ENCODE measurements around the gene SYNE4. TPM values are rescaled to one million over a fixed set of nuclear protein-coding genes. Genes with fewer than 3 reads are reported as not detected.

The SYNE4 gene, protein sequence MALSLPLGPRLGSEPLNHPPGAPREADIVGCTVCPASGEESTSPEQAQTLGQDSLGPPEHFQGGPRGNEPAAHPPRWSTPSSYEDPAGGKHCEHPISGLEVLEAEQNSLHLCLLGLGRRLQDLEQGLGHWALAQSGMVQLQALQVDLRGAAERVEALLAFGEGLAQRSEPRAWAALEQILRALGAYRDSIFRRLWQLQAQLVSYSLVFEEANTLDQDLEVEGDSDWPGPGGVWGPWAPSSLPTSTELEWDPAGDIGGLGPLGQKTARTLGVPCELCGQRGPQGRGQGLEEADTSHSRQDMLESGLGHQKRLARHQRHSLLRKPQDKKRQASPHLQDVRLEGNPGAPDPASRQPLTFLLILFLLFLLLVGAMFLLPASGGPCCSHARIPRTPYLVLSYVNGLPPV
- total RNA-seq (2012; rRNA removed) (not detected in 2 replicates), polyA plus RNA-seq (2012; rRNA removed) (0.27 and 0.34 TPM in 2 replicates), Bru-seq, nascent RNA (percentile 29 among the genes with signal in this experiment), BruChase-seq, experiment 1, labeled RNA remaining after a 6-hour chase (percentile 31 among the genes with signal in this experiment), BruChase-seq, experiment 2, labeled RNA remaining after a 2-hour chase (percentile 21 among the genes with signal in this experiment)
- 0.09 and 0.19 TPM in 2 replicates for polyA plus RNA-seq (2012; cell fraction: cytosol; rRNA removed)
- 3.7 and 5.4 TPM in 2 replicates for polyA plus RNA-seq (2012; cell fraction: nucleus; rRNA removed; ENCODE audit: low replicate concordance)
- long read RNA-seq = 0 reads

DNA sequence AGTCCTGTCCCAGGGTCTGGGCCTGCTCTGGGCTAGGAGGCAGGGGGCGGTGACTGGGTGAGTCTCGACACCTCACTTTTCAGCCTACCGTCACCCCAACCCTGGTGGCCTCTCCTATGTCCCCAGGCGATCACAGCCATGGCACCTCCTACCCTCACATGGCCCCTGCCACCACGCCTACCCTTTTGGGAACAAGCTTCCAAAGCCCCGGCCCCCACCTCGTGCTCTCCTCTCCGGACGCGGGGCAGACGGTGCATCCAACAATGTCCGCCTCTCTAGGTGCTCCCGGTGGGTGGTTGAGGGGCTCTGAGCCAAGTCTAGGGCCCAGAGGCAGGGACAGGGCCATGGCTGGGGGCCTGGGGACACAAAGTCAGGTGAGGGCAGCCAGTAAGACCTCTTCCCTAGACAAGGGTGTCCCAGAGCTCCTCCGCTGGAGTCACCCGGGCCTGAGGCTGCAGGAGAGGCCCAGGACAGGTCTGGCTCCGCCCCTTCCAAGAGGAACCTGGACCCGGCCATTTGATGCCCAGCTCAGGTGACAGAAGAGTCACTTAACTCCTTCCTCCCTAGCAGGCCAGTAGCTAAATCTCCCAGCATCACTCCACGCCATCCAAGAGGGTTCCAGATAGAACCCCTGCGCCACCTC is at the start of gene SYNE4:
TSS of gene SYNE4 (minus strand) at position 478 of the 643 bp plus-strand sequence. CDS start at position 346, 132 bp downstream.
- H3K18ac ChIP-seq (ENCODE audit: low read depth, low read length) = no peak within 1 kb of the TSS
- H3K4ac ChIP-seq (ENCODE audit: low read depth, low read length) = no peak within 1 kb of the TSS
- no peak within 1 kb of the TSS for H3K56ac ChIP-seq (ENCODE audit: extremely low read depth, insufficient read depth, low read length)
- H3K14ac ChIP-seq (replicated peaks; ENCODE audit: low read depth, low read length) = no peak within 1 kb of the TSS
- H3K9me3 ChIP-seq (ENCODE audit: control insufficient read depth, insufficient read depth, low read length) = no peaks in the 10 kb centered on the region
- peak within 1 kb of the TSS; percentile 39; the same call in 1 of the 2 replicates for H3K9ac ChIP-seq (ENCODE audit: low read depth, low read length)
- peak within 1 kb of the TSS; percentile 61 for H3K4me2 ChIP-seq (ENCODE audit: low read depth, low read length)
- no peak within 1 kb of the TSS; the same call in 1 of the 2 replicates for H3K27ac ChIP-seq (ENCODE audit: insufficient read depth, low read length)
- no peak within 1 kb of the TSS for H2BK15ac ChIP-seq (ENCODE audit: low read depth, low read length)
- H4K91ac ChIP-seq (ENCODE audit: insufficient read depth, low read depth, low read length) = no peak within 1 kb of the TSS
- no peaks in the 10 kb centered on the region; the same call in none of the 2 replicates for H3K36me3 ChIP-seq (ENCODE audit: control insufficient read depth, insufficient read depth, low read length)
- peak within 1 kb of the TSS in 1 of 2 experiments; percentile 82; a peak in 1 of 4 replicates for H4K8ac ChIP-seq (ENCODE audit: low read depth in 2 of 2, low read length in 2 of 2)
- ChIA-PET POLR2A (ENCODE audit: unreplicated experiment) (interaction anchor here (0.6 to 1.0 kb wide), 2 partner anchors 11 to 410 kb away, joined by 3 to 4 read pairs; no protein-coding TSS in a partner anchor), CTCF (no interaction called here)
- BruUV-seq (replicated peaks) = no TSS peak
- ATAC-seq (ENCODE audit: low read depth) (no peak), DNase-seq (no peak)
- H3K79me1 ChIP-seq (ENCODE audit: low read depth in 1 of 2, low read length in 2 of 2) = peaks cover 5 to 9% of the 10 kb centered on the region in 2 experiments; a peak in 3 of 4 replicates
- intact Hi-C loops (cut with micrococcal nuclease) = no loop called here
- TF ChIP-seq, protein P1, sequence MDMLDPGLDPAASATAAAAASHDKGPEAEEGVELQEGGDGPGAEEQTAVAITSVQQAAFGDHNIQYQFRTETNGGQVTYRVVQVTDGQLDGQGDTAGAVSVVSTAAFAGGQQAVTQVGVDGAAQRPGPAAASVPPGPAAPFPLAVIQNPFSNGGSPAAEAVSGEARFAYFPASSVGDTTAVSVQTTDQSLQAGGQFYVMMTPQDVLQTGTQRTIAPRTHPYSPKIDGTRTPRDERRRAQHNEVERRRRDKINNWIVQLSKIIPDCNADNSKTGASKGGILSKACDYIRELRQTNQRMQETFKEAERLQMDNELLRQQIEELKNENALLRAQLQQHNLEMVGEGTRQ (IDR thresholded peaks at IDR 0.05; ENCODE audit: low read depth, low read length) = no peak
- TF ChIP-seq, protein P2, sequence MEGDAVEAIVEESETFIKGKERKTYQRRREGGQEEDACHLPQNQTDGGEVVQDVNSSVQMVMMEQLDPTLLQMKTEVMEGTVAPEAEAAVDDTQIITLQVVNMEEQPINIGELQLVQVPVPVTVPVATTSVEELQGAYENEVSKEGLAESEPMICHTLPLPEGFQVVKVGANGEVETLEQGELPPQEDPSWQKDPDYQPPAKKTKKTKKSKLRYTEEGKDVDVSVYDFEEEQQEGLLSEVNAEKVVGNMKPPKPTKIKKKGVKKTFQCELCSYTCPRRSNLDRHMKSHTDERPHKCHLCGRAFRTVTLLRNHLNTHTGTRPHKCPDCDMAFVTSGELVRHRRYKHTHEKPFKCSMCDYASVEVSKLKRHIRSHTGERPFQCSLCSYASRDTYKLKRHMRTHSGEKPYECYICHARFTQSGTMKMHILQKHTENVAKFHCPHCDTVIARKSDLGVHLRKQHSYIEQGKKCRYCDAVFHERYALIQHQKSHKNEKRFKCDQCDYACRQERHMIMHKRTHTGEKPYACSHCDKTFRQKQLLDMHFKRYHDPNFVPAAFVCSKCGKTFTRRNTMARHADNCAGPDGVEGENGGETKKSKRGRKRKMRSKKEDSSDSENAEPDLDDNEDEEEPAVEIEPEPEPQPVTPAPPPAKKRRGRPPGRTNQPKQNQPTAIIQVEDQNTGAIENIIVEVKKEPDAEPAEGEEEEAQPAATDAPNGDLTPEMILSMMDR (conservative IDR thresholded peaks at IDR 0.05; ENCODE audit: low read depth, low read length) = no peak
- peak within 1 kb of the TSS; percentile 12; the same call in 1 of the 2 replicates for H4K5ac ChIP-seq (ENCODE audit: low read depth, low read length)
- WGBS, 2 experiments (ENCODE audit: extremely low coverage in 2 of 2, insufficient read length in 1 of 2) = 33% methylated on average over 1 of the region's 19 CpGs; no CpG with 5 or more reads in 1 of the 2 experiments
- in situ Hi-C loops (cut with MboI; ENCODE audit: low sequenced_read_pairs) = no loop called here
- H2AK9ac ChIP-seq (replicated peaks; ENCODE audit: low read depth, low read length, poor library complexity) = peak within 1 kb of the TSS; percentile 70
- peak within 1 kb of the TSS; percentile 24 for H3K4me3 ChIP-seq (ENCODE audit: insufficient read depth, low read depth, low read length)
- no peak within 1 kb of the TSS for H2BK5ac ChIP-seq (ENCODE audit: low read depth, low read length, poor library complexity, severe bottlenecking)
- peak within 1 kb of the TSS; percentile 85 for H2AFZ ChIP-seq (replicated peaks; ENCODE audit: low read length, poor library complexity)
- H3K27me3 ChIP-seq (ENCODE audit: control insufficient read depth, insufficient read depth, low read length) = no peaks in the 10 kb centered on the region
- dilution Hi-C loops (cut with HindIII; ENCODE audit: low sequenced_read_pairs, unreplicated experiment) = no loop called here
- peaks cover 5% of the 10 kb centered on the region for H4K20me1 ChIP-seq (ENCODE audit: insufficient read depth, low read length)
- no peak within 1 kb of the TSS for H2BK20ac ChIP-seq (ENCODE audit: low read depth, low read length)
- no peak within 1 kb of the TSS for H3K23ac ChIP-seq (ENCODE audit: low read depth, low read length)
- H3K4me1 ChIP-seq (ENCODE audit: control insufficient read depth, insufficient read depth, low read length) = peaks cover 7% of the 10 kb centered on the region; the same call in 1 of the 2 replicates
- H3K9me1 ChIP-seq (ENCODE audit: insufficient read depth, low read length) = peaks cover 12% of the 10 kb centered on the region
- H2AK5ac ChIP-seq (ENCODE audit: low read depth, low read length) = peak within 1 kb of the TSS; percentile 21; the same call in 1 of the 2 replicates
- no peak within 1 kb of the TSS for H2BK120ac ChIP-seq (ENCODE audit: low read depth, low read length)
